ENCODE results near the gene OVCA2.

DNA sequence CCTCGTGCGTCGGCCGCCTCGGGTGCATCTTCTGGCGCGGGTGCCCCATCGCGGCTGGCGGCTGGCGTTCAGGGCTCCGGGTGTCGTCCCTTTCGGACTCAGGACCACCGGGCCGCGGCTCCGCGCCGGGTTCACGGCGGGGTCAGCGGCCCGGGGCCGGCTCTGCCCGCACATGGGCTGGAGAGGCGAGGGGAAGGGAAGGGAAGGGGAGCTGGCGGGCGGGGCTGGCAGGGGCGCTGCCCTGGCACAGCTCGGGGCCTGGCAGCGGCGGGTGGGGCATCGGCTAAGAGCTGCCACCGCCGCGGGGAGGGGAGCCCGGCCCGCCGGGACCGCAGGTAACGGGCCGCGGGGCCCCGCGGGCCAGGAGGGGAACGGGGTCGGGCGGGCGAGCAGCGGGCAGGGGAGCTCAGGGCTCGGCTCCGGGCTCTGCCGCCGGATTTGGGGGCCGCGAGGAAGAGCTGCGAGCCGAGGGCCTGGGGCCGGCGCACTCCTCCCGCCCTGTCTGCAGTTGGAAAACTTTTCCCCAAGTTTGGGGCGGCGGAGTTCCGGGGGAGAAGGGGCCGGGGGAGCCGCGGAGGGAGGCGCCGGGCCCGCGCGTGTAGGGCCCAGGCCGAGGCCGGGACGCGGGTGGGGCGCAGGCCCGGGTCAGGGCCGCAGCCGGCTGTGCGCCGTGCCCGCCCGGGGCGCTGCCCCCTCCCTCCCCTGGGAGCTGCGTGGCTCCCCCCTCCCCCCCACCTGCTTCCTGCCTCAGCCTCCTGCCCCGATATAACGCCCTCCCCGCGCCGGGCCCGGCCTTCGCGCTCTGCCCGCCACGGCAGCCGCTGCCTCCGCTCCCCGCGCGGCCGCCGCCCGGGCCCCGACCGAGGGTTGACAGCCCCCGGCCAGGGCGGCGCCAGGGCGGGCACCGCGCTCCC lies 13.7 kb downstream of the OVCA2 start:
- TF ChIP-seq, protein P1, sequence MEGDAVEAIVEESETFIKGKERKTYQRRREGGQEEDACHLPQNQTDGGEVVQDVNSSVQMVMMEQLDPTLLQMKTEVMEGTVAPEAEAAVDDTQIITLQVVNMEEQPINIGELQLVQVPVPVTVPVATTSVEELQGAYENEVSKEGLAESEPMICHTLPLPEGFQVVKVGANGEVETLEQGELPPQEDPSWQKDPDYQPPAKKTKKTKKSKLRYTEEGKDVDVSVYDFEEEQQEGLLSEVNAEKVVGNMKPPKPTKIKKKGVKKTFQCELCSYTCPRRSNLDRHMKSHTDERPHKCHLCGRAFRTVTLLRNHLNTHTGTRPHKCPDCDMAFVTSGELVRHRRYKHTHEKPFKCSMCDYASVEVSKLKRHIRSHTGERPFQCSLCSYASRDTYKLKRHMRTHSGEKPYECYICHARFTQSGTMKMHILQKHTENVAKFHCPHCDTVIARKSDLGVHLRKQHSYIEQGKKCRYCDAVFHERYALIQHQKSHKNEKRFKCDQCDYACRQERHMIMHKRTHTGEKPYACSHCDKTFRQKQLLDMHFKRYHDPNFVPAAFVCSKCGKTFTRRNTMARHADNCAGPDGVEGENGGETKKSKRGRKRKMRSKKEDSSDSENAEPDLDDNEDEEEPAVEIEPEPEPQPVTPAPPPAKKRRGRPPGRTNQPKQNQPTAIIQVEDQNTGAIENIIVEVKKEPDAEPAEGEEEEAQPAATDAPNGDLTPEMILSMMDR (IDR thresholded peaks at IDR 0.05; ENCODE audit: low read length): no peak
- TF ChIP-seq EZH2 (IDR thresholded peaks at IDR 0.05; ENCODE audit: borderline replicate concordance, low read length): no peak

All from OCI-LY1 (cell line).